GM23338 (cell line): Measurements from ENCODE around the gene FUT7.

Experiments used
- CREB1 ChIP-seq: fragments of 250-450 bp; sonication (Bioruptor Pico); IDR thresholded peaks from 2 replicates; pipeline ENCODE4 v1.5.0; 2020; ENCODE audit warnings: low read depth, mild to moderate bottlenecking, moderate library complexity
- EZH2 ChIP-seq: fragments of 200-600 bp; sonication (generic); IDR thresholded peaks from one replicate; pipeline ENCODE4 v1.8.0; 2017; ENCODE audit warnings: antibody characterized with exemption, mild to moderate bottlenecking, low read depth; ENCODE audit not compliant: unreplicated experiment
- EZH2phosphoT487 ChIP-seq: fragments of 200-600 bp; sonication (generic); IDR thresholded peaks from one replicate; pipeline ENCODE4 v1.8.1; 2018; ENCODE audit warnings: antibody characterized with exemption; ENCODE audit not compliant: unreplicated experiment
- JUNB ChIP-seq: IDR thresholded peaks from one replicate; pipeline ENCODE4 v1.6.1; 2016; ENCODE audit warnings: antibody characterized with exemption; ENCODE audit not compliant: unreplicated experiment
- POLR2AphosphoS5 ChIP-seq: IDR thresholded peaks from 2 replicates; pipeline ENCODE4 v1.6.1; 2016; ENCODE audit warnings: antibody characterized with exemption, low read depth
- STAT1 ChIP-seq: IDR thresholded peaks from one replicate; pipeline ENCODE4 v1.6.1; 2016; ENCODE audit warnings: antibody characterized with exemption; ENCODE audit not compliant: unreplicated experiment
- ZNF114 ChIP-seq: fragments of 250-450 bp; sonication (Bioruptor Pico); IDR thresholded peaks from 2 replicates; pipeline ENCODE4 v1.5.0; 2020; ENCODE audit warnings: mild to moderate bottlenecking, moderate library complexity
- ZNF331 ChIP-seq: fragments of 250-450 bp; sonication (Bioruptor Pico); IDR thresholded peaks from 2 replicates; pipeline ENCODE4 v1.5.0; 2020; ENCODE audit warnings: low read depth, mild to moderate bottlenecking, moderate library complexity
- TF ChIP-seq, protein P1 (sequence below): IDR thresholded peaks from one replicate; pipeline ENCODE4 v1.6.1; 2018; ENCODE audit warnings: antibody characterized with exemption; ENCODE audit not compliant: unreplicated experiment
- TF ChIP-seq, protein P2 (sequence below), 2 experiments: fragments of 200-600 bp in 1 of 2; sonication (generic) in 1 of 2; conservative IDR thresholded peaks; 2 replicates each; pipeline versions ENCODE4 v1.5.1 to v1.6.1; 2016 to 2017; ENCODE audit warnings: antibody characterized with exemption in 2 of 2, low read depth in 2 of 2, mild to moderate bottlenecking in 2 of 2, moderate library complexity in 1 of 2
- TF ChIP-seq, protein P3 (sequence below): IDR thresholded peaks from 2 replicates; pipeline ENCODE4 v1.6.1; 2016; ENCODE audit warnings: antibody characterized with exemption
- TF ChIP-seq, protein P4 (sequence below): fragments of 250-450 bp; sonication (Bioruptor Pico); IDR thresholded peaks from 2 replicates; pipeline ENCODE4 v1.5.0; 2020; ENCODE audit warnings: mild to moderate bottlenecking, moderate library complexity

DNA sequence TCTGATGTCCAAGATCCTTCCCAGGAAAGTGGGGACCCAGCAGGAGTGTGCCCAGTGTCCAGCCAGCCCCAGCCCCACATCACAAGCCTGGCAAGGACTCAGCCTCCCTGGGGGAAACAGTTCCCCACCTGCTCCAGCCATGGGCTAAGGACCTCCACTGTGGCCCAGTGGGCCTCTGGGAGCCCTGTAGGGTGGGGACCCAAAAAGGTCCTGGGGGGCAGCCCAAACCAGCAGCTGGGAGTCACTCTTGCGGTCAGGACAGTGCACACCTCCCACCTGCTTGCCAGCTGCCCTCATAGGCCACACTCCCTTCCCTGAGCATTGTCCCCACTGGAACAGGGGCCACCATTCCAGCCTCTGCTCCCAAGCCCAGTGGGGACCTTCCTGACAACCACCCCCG lies 5.5 kb downstream of the FUT7 start:
- TF ChIP-seq, protein P1, sequence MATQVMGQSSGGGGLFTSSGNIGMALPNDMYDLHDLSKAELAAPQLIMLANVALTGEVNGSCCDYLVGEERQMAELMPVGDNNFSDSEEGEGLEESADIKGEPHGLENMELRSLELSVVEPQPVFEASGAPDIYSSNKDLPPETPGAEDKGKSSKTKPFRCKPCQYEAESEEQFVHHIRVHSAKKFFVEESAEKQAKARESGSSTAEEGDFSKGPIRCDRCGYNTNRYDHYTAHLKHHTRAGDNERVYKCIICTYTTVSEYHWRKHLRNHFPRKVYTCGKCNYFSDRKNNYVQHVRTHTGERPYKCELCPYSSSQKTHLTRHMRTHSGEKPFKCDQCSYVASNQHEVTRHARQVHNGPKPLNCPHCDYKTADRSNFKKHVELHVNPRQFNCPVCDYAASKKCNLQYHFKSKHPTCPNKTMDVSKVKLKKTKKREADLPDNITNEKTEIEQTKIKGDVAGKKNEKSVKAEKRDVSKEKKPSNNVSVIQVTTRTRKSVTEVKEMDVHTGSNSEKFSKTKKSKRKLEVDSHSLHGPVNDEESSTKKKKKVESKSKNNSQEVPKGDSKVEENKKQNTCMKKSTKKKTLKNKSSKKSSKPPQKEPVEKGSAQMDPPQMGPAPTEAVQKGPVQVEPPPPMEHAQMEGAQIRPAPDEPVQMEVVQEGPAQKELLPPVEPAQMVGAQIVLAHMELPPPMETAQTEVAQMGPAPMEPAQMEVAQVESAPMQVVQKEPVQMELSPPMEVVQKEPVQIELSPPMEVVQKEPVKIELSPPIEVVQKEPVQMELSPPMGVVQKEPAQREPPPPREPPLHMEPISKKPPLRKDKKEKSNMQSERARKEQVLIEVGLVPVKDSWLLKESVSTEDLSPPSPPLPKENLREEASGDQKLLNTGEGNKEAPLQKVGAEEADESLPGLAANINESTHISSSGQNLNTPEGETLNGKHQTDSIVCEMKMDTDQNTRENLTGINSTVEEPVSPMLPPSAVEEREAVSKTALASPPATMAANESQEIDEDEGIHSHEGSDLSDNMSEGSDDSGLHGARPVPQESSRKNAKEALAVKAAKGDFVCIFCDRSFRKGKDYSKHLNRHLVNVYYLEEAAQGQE, result no peak
- TF ChIP-seq, protein P2, sequence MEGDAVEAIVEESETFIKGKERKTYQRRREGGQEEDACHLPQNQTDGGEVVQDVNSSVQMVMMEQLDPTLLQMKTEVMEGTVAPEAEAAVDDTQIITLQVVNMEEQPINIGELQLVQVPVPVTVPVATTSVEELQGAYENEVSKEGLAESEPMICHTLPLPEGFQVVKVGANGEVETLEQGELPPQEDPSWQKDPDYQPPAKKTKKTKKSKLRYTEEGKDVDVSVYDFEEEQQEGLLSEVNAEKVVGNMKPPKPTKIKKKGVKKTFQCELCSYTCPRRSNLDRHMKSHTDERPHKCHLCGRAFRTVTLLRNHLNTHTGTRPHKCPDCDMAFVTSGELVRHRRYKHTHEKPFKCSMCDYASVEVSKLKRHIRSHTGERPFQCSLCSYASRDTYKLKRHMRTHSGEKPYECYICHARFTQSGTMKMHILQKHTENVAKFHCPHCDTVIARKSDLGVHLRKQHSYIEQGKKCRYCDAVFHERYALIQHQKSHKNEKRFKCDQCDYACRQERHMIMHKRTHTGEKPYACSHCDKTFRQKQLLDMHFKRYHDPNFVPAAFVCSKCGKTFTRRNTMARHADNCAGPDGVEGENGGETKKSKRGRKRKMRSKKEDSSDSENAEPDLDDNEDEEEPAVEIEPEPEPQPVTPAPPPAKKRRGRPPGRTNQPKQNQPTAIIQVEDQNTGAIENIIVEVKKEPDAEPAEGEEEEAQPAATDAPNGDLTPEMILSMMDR (conservative IDR thresholded peaks at IDR 0.05; ENCODE audit: low read depth in 2 of 2), result no peak
- no peak for TF ChIP-seq EZH2
- TF ChIP-seq EZH2phosphoT487, result no peak
- TF ChIP-seq STAT1, result no peak
- no peak for TF ChIP-seq POLR2AphosphoS5
- TF ChIP-seq, protein P3, sequence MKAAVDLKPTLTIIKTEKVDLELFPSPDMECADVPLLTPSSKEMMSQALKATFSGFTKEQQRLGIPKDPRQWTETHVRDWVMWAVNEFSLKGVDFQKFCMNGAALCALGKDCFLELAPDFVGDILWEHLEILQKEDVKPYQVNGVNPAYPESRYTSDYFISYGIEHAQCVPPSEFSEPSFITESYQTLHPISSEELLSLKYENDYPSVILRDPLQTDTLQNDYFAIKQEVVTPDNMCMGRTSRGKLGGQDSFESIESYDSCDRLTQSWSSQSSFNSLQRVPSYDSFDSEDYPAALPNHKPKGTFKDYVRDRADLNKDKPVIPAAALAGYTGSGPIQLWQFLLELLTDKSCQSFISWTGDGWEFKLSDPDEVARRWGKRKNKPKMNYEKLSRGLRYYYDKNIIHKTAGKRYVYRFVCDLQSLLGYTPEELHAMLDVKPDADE, result no peak
- TF ChIP-seq CREB1 (CRISPR knock-in tag), result no peak
- TF ChIP-seq JUNB, result no peak
- no peak for TF ChIP-seq ZNF114 (CRISPR knock-in tag)
- no peak for TF ChIP-seq ZNF331
- TF ChIP-seq, protein P4, sequence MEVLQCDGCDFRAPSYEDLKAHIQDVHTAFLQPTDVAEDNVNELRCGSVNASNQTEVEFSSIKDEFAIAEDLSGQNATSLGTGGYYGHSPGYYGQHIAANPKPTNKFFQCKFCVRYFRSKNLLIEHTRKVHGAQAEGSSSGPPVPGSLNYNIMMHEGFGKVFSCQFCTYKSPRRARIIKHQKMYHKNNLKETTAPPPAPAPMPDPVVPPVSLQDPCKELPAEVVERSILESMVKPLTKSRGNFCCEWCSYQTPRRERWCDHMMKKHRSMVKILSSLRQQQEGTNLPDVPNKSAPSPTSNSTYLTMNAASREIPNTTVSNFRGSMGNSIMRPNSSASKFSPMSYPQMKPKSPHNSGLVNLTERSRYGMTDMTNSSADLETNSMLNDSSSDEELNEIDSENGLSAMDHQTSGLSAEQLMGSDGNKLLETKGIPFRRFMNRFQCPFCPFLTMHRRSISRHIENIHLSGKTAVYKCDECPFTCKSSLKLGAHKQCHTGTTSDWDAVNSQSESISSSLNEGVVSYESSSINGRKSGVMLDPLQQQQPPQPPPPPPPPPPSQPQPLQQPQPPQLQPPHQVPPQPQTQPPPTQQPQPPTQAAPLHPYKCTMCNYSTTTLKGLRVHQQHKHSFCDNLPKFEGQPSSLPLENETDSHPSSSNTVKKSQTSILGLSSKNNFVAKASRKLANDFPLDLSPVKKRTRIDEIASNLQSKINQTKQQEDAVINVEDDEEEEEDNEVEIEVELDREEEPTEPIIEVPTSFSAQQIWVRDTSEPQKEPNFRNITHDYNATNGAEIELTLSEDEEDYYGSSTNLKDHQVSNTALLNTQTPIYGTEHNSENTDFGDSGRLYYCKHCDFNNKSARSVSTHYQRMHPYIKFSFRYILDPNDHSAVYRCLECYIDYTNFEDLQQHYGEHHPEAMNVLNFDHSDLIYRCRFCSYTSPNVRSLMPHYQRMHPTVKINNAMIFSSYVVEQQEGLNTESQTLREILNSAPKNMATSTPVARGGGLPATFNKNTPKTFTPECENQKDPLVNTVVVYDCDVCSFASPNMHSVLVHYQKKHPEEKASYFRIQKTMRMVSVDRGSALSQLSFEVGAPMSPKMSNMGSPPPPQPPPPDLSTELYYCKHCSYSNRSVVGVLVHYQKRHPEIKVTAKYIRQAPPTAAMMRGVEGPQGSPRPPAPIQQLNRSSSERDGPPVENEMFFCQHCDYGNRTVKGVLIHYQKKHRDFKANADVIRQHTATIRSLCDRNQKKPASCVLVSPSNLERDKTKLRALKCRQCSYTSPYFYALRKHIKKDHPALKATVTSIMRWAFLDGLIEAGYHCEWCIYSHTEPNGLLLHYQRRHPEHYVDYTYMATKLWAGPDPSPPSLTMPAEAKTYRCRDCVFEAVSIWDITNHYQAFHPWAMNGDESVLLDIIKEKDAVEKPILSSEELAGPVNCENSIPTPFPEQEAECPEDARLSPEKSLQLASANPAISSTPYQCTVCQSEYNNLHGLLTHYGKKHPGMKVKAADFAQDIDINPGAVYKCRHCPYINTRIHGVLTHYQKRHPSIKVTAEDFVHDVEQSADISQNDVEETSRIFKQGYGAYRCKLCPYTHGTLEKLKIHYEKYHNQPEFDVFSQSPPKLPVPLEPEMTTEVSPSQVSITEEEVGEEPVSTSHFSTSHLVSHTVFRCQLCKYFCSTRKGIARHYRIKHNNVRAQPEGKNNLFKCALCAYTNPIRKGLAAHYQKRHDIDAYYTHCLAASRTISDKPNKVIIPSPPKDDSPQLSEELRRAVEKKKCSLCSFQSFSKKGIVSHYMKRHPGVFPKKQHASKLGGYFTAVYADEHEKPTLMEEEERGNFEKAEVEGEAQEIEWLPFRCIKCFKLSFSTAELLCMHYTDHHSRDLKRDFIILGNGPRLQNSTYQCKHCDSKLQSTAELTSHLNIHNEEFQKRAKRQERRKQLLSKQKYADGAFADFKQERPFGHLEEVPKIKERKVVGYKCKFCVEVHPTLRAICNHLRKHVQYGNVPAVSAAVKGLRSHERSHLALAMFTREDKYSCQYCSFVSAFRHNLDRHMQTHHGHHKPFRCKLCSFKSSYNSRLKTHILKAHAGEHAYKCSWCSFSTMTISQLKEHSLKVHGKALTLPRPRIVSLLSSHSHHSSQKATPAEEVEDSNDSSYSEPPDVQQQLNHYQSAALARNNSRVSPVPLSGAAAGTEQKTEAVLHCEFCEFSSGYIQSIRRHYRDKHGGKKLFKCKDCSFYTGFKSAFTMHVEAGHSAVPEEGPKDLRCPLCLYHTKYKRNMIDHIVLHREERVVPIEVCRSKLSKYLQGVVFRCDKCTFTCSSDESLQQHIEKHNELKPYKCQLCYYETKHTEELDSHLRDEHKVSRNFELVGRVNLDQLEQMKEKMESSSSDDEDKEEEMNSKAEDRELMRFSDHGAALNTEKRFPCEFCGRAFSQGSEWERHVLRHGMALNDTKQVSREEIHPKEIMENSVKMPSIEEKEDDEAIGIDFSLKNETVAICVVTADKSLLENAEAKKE (CRISPR knock-in tag), result no peak
